AG09309 (cell line): ENCODE measurements around the gene EMX1.
"Not testable (repeated sequence)": the region's sequence is repeated elsewhere in the genome, so short reads cannot be mapped to it uniquely, and the experiment has no call there.

Experiments used
- DNase-seq: peaks from one replicate; pipeline ENCODE4 v3.0.0-alpha.2; 2010; ENCODE audit warnings: low read depth
- H3K4me3 ChIP-seq: 2 replicates; pipeline ENCODE4 v1.5.1; 2011; ENCODE audit warnings: mild to moderate bottlenecking, low read depth, low read length, moderate library complexity; ENCODE audit not compliant: control insufficient read depth
- CTCF ChIP-seq: IDR thresholded peaks from 2 replicates; pipeline ENCODE4 v1.5.1; 2011; ENCODE audit warnings: mild to moderate bottlenecking, low read depth, low read length, inconsistent platforms; ENCODE audit not compliant: insufficient read depth, control insufficient read depth; ENCODE audit errors: missing control alignments

EMX1 gene

DNA sequence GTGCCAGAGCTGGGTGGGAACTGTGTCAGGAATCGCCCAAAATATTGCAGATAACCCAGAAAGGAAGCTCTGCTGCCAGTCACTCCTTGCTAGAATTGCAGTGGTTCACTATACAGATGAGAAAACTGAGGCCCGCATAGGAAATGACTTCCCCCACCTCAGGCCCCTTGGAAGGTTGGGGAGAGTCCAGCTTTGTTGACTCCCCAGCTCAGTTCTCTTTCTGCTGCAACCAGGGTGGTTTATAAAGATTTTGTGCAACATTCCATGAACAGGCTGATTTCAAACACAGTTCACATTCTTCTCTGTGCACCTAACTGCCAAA, 18.8 kb upstream of the EMX1 start:
- no peak for DNase-seq
- H3K4me3 ChIP-seq, result no peak overlapping the region
- TF ChIP-seq CTCF, result no peak

DNA sequence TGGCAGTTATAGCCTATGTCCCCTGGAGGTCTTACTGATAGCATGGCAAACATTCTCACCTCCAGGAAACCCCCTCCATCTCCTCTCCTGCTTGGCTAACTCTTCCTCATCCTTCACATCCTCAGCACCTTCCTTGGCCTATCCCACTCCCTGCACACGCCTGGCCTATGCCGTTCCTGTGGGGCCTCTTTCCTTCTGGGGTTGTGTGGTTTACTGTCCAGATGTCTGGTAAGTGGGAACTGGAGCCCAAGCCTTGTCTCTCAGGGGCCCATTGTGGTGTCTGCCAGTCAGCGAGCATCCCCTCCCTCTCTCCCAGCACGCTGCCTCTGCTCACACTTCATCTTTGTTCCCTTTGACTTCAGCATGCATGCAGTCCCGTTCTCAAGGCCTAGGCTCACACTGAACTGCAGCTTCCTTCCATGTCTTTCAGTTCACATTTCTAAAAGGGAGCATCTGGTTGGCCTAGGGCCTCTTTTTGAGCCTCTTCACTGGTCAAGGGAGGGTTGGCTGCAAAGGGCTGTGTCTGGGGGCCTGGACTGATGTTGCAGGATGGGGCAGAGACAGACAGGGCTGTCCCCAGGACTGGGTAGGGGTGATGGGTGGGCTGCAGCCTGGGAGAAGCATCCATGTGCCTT, 17.0 kb upstream of the EMX1 start:
- TF ChIP-seq CTCF, result no peak
- DNase-seq, result no peak
- H3K4me3 ChIP-seq, result no peak overlapping the region

GRCh38 chr2:72901426-72901825, 15.9 kb upstream of the EMX1 start:
- H3K4me3 ChIP-seq, result no peak overlapping the region
- no peak for TF ChIP-seq CTCF
- no peak for DNase-seq

DNA sequence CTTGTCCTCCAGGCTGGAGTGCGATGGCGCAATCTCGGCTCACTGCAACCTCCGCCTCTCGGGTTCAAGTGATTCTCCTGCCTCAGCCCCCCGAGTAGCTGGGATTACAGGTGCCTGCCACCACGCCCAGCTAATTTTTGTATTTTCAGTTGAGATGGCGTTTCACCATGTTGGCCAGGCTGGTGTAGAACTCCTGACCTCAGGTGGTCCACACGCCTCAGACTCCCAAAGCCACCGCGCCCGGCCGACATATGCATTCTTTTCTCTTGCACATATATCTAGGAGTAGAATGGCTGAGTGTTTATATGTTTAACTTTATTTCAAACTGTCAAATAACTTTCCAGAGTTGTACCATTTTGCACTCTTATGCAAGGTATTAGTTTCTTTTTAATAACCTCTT, 9.9 kb upstream of the EMX1 start:
- DNase-seq, H3K4me3 ChIP-seq: not testable (repeated sequence)

DNA sequence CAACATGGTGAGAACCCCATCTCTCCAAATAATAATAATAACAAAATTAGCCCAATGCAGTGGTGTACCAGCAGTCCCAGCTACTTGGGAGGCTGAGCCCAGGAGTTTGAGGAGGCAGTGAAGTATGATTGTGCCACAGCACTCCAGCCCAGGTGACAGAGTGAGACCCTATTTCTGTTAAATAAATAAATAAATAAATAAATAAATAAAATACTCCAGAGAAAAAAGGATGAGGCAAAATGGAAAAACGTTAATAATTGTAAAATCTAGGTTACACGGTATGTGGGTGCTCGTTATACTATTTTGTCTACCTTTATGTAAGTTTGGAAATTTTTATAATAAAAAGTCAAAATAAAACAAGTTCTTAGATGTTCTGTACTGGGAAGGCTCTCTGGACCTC, 8.6 kb upstream of the EMX1 start:
- DNase-seq, result no peak
- TF ChIP-seq CTCF, result no peak
- no peak overlapping the region for H3K4me3 ChIP-seq

DNA sequence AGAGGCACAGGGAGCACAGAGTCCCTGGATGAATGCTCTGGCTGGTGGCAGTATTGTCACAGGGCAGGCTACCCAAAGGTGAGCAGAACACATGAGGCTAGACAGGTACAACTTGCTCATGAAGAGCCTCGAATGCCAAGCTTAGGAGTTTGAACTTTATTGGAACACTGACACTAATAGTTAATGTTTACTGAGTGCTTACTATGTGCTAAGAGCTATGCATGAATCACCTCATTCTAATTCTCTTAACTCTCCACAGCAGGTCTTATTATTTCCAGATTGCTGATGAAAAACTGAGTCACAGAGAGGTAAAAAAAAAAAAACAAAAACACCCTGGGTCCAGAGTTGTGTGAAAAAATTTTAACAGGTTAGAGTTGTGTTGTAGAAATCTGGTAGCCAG, 6.1 kb upstream of the EMX1 start:
- no peak for TF ChIP-seq CTCF

DNA sequence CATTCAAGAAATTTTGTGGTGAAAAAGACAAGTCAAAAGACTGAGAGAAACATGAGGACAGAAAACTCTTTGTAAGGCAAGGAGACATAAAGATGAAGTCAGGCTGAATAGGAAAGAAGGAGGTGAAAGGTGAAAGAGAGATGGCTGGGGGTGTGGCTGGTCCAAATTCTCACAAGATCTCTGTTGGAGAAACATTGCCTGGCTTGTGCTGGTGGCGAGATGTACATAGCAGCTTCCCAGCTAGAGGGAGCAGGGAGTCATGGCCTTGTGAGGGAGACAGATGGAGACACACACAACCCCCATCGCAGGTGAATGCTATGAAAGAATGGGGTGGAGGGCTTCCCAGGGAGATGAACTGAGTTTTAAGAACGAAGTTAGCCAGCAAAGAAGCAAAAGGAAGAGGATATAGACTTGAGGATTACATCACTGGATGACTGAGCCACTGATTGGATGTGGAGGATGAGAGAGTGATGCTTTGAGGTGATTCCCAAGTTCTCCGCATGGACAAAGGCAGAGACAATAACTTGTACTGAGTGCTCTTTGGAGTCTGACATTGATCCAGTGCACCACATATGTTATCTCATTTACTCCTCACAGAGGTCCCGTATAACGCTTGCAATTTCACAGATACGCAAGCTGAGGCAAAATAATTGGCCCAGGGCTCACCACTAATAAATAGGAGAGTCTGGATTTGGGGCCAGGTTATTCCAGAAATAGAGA, 3.7 kb upstream of the EMX1 start:
- TF ChIP-seq CTCF, result no peak
- no peak for DNase-seq
- H3K4me3 ChIP-seq, result no peak overlapping the region

More for the DNA sequence above, 6.1 kb upstream of the EMX1 start:
- no peak overlapping the region for H3K4me3 ChIP-seq
- DNase-seq, result no peak
